Lung (tissue), 12 donors: ENCODE measurements around the gene HLA-DPB1. TPM values are rescaled to one million over a fixed set of nuclear protein-coding genes. Genes with fewer than 3 reads are reported as not detected.

Experiments
- ATAC-seq: fragments of 200-7000 bp; cut with Tn5 transposase; one replicate; pipeline ENCODE4 v1.9.1; 2020; ENCODE audit warnings: moderate number of reproducible peaks; ENCODE audit not compliant: insufficient read depth, low FRiP score
- DNase-seq, 3 donors: peaks; one replicate each; pipeline ENCODE4 v3.0.0-alpha.2; 2013 to 2017
- H3K27ac ChIP-seq, 2 donors: one replicate each; pipeline ENCODE4 v1.5.1; 2013; ENCODE audit warnings: mild to moderate bottlenecking in 2 of 2, moderate library complexity in 2 of 2, control low read depth in 1 of 2, inconsistent platforms in 1 of 2, low read depth in 1 of 2, low read length in 1 of 2
- H3K27me3 ChIP-seq, 3 donors: one replicate each; pipeline ENCODE4 v1.5.1; 2013; ENCODE audit warnings: low read length in 2 of 3; ENCODE audit not compliant: control insufficient read depth in 3 of 3, insufficient read depth in 3 of 3
- H3K36me3 ChIP-seq, 4 donors: one replicate each; pipeline ENCODE4 v1.5.1; 2013; ENCODE audit warnings: low read length in 4 of 4, mild to moderate bottlenecking in 1 of 4, moderate library complexity in 1 of 4; ENCODE audit not compliant: control insufficient read depth in 4 of 4, insufficient read depth in 4 of 4
- H3K4me1 ChIP-seq, 5 donors: one replicate each; pipeline ENCODE4 v1.5.1; 2013; ENCODE audit warnings: low read length in 5 of 5, mild to moderate bottlenecking in 2 of 5, moderate library complexity in 1 of 5; ENCODE audit not compliant: control insufficient read depth in 5 of 5, insufficient read depth in 5 of 5
- H3K4me3 ChIP-seq: one replicate; pipeline ENCODE4 v1.5.1; 2013; ENCODE audit warnings: mild to moderate bottlenecking, control low read depth, moderate library complexity
- H3K9ac ChIP-seq, 2 donors: one replicate each; pipeline ENCODE4 v1.5.1; 2013; ENCODE audit warnings: low read length in 2 of 2, control low read depth in 1 of 2; ENCODE audit not compliant: insufficient read depth in 1 of 2
- H3K9me3 ChIP-seq, 4 donors: one replicate each; pipeline ENCODE4 v1.5.1; 2013; ENCODE audit warnings: low read length in 3 of 4, mild to moderate bottlenecking in 1 of 4, moderate library complexity in 1 of 4; ENCODE audit not compliant: control insufficient read depth in 4 of 4, insufficient read depth in 3 of 4
- CTCF ChIP-seq: IDR thresholded peaks from 2 replicates; pipeline ENCODE4 v1.5.1; 2012; ENCODE audit warnings: mild to moderate bottlenecking; ENCODE audit errors: control extremely low read depth, extremely low read depth
- WGBS, 2 donors: extraction: QIAGEN DNeasy Blood & Tissue Kit; methylation state at CpG; one replicate each; pipeline ENCODE4 v1.1.7; 2013; 5-methylcytosine and 5-hydroxymethylcytosine counted together
- polyA plus RNA-seq, 2 donors: library from polyadenylated mRNA; stranded (reverse); fragments of 200-250 nt; gene quantifications; one replicate each; pipeline ENCODE4 v1.2.1, GENCODE V29; 2013
- total RNA-seq, 2 donors: library from RNA; depleted of rRNA in 1 of 2; stranded (reverse); fragments of >200 nt in 1 of 2; gene quantifications; one replicate each; pipeline ENCODE4 v1.2.1, GENCODE V29; 2014 to 2021
- donor health status: control.
- donor health status: control.
- donor health status: Bipolar disorder and iron deficiency.
- donor health status: healthy.
- donor health status: DM: yes; HTN: yes; CAD: no.

HLA-DPB1 gene
- total and polyA plus RNA-seq, 4 donors = 69.8 to 240 (median 202) TPM

DNA sequence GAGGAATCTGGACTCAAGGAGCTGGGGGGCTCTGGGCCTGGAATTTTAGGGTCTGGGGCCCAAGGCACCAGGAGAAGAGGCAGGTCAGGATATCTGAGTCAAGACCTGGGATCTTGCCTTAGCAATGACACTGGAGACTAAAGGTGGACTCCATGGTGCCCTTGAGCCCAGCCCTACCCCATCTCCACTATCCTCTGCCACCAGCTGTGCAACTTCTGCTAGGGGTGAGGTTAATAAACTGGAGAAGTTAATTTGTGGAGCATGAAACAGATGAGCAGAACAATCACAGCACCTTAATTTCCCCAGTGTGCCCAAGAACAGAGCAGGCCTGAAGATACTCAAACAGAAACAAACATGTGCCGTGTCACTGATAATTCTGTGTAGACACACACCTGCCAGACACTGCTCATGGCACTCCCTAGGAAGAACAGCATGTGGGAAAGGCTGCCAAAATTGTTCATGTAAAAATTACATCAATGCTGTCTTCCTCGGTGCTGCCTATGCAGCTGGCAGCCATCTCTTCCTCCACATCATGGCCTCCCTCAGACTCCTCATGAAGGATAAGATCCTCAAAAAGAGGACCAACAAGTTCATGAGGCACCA is 3.2 kb downstream of the HLA-DPB1 start:
- peaks cover 0 to 2% (median 0%) of the 10 kb centered on the region in 4 donors for H3K36me3 ChIP-seq
- no peak for DNase-seq
- TF ChIP-seq CTCF = no peak
- WGBS, 2 donors = 79% methylated on average over 2 of the region's 2 CpGs
- H3K27ac ChIP-seq = peak overlapping the region in 1 of 2 donors; percentile 46
- H3K27me3 ChIP-seq = peaks cover 0 to 6% (median 0%) of the 10 kb centered on the region in 3 donors
- no peak overlapping the region for H3K9ac ChIP-seq
- H3K4me3 ChIP-seq = no peak overlapping the region
- peaks cover 0 to 11% (median 0%) of the 10 kb centered on the region in 5 donors for H3K4me1 ChIP-seq
- no peak for ATAC-seq
- no peaks in the 10 kb centered on the region for H3K9me3 ChIP-seq

DNA sequence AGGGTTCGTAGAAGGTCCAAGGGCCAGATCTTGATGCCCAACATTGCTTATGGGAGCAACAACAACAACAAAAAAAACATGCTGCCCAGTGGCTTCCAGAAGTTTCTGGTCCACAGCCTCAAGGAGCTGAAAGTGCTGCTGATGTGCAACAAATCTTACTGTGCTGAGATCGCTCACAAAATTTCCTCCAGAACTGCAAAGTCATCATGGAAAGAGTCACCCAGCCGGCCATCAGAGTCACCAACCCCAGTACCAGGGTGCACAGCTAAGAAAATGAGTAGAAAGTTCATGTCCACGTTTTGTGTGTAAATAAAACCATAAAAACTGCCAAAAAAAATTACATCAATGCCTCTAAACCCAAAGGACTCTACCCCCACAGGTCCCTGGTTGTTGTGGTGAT is 3.8 kb downstream of the HLA-DPB1 start:
- no peaks in the 10 kb centered on the region for H3K9me3 ChIP-seq
- TF ChIP-seq CTCF = no peak
- H3K4me3 ChIP-seq = no peak overlapping the region
- peak overlapping the region in 1 of 2 donors; percentile 46 for H3K27ac ChIP-seq
- H3K4me1 ChIP-seq = peaks cover 0 to 11% (median 0%) of the 10 kb centered on the region in 5 donors
- DNase-seq = no peak
- H3K27me3 ChIP-seq = peaks cover 0 to 6% (median 0%) of the 10 kb centered on the region in 3 donors
- no peak overlapping the region for H3K9ac ChIP-seq
- H3K36me3 ChIP-seq = peaks cover 0 to 2% (median 0%) of the 10 kb centered on the region in 4 donors
- no peak for ATAC-seq
- WGBS, 2 donors = 58 to 78% methylated on average over 4 of the region's 4 CpGs

DNA sequence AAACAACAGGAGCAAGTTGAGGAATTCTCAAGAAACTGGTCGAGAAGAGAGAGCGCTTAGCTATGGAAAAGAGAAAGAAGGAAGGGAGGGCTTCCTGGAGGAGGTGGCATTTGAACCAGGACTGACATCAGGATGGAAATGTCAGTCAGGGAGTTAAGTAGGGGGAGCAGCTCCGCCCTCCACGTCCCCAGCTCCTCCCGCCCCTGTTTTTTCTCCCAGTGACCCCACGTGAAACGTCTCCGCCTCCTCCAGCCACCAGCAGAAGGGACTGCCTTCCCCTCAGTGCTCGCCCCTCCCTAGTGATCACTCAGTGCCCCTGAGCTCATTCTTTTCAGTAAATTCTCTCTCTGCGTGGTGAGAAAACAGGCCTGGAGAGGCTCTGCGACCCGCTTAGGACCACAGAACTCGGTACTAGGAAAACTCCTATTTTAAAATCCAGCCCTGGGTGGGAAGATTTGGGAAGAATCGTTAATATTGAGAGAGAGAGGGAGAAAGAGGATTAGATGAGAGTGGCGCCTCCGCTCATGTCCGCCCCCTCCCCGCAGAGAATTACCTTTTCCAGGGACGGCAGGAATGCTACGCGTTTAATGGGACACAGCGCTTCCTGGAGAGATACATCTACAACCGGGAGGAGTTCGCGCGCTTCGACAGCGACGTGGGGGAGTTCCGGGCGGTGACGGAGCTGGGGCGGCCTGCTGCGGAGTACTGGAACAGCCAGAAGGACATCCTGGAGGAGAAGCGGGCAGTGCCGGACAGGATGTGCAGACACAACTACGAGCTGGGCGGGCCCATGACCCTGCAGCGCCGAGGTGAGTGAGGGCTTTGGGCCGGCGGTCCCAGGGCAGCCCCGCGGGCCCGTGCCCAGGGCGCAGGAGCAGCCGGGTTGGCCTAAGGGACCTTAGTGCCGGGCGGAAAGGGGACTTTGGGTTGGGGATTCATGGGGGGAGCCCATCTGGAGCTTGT is 4.6 kb downstream of the HLA-DPB1 start:
- H3K4me3 ChIP-seq = peak overlapping the region; percentile 32
- ATAC-seq (peak; percentile 23), DNase-seq (peak; percentile 78 to 90 (median 86))
- H3K9me3 ChIP-seq = no peaks in the 10 kb centered on the region
- peak overlapping the region; percentile 71 to 82 for H3K27ac ChIP-seq
- 38 to 56% methylated on average over 49 of the region's 49 CpGs for WGBS, 2 donors
- peak overlapping the region; percentile 44 to 55 for H3K9ac ChIP-seq
- peaks cover 0 to 3% (median 0%) of the 10 kb centered on the region in 3 donors for H3K27me3 ChIP-seq
- TF ChIP-seq CTCF = no peak
- peaks cover 0 to 5% (median 0%) of the 10 kb centered on the region in 4 donors for H3K36me3 ChIP-seq
- H3K4me1 ChIP-seq = peaks cover 0 to 11% (median 0%) of the 10 kb centered on the region in 5 donors
